Type B pancreatic cell (in vitro differentiated cells): ENCODE data around the gene SCNM1. TPM values are rescaled to one million over a fixed set of nuclear protein-coding genes. Genes with fewer than 3 reads are reported as not detected.

ENCODE experiments used
- DNase-seq: peaks from one replicate; pipeline ENCODE4 v3.0.0; 2021; ENCODE audit warnings: mixed read lengths; ENCODE audit not compliant: unreplicated experiment; ENCODE audit errors: extremely low spot score
- H3K27ac Mint-ChIP-seq: 2 replicates; pipeline ENCODE4 v1.8.0; 2021; ENCODE audit warnings: mild to moderate bottlenecking, mixed read lengths
- H3K27me3 Mint-ChIP-seq: 2 replicates; pipeline ENCODE4 v1.8.0; 2021; ENCODE audit warnings: mixed read lengths
- H3K36me3 Mint-ChIP-seq: 2 replicates; pipeline ENCODE4 v1.8.0; 2021; ENCODE audit warnings: mixed read lengths
- H3K4me1 Mint-ChIP-seq: one replicate; pipeline ENCODE4 v1.8.0; 2021; ENCODE audit warnings: mixed read lengths; ENCODE audit not compliant: unreplicated experiment
- H3K4me3 Mint-ChIP-seq: 2 replicates; pipeline ENCODE4 v1.8.0; 2021; ENCODE audit warnings: mild to moderate bottlenecking, mixed read lengths
- H3K9me3 Mint-ChIP-seq: 2 replicates; pipeline ENCODE4 v1.8.0; 2021; ENCODE audit warnings: mixed read lengths
- CTCF ChIP-seq: fragments of 200-600 bp; sonication (generic); conservative IDR thresholded peaks from 2 replicates; pipeline ENCODE4 v1.5.0; 2021; ENCODE audit warnings: antibody characterized with exemption, mild to moderate bottlenecking
- total RNA-seq: library from RNA; stranded (reverse); gene quantifications from 2 replicates; pipeline ENCODE4 v1.2.1, GENCODE V29; 2021; ENCODE audit warnings: low replicate concordance

SCNM1 gene
- total RNA-seq, 1 donor from 2014 or later = 39.3 TPM

DNA sequence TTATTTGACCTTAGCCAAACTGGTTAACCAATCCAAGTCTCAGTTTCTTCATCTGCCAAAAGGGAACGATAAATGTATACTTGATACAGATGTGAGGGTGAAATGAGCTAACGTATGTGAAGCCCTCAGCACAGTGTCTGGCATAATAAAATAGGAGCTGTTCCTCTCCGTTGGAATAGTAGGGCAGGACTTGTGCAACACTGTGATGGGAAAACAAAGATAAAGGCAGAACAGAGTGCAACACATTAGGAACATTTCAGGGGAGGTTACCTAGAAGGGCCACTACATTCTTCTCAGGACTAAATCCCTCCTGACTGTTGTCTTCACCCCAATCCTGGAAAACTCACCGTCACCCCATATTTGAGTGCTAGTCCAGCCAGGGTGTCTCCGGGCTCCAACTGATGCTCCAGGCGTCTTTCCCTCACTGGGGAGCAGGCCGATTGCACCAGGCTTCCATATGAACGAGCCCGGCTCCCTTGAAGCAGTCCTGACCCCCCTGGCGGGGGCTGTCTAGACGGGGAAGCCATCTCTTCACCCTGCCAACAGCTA is 1.1 kb upstream of the SCNM1 start:
- Mint-ChIP-seq H3K9me3 (no peaks in the 10 kb centered on the region), H3K4me1 (peaks cover 26% of the 10 kb centered on the region), H3K27ac (peak overlapping the region; percentile 98), H3K36me3 (peaks cover 17% of the 10 kb centered on the region), H3K4me3 (peak overlapping the region; percentile 97), H3K27me3 (peaks cover 4% of the 10 kb centered on the region)
- TF ChIP-seq CTCF = no peak
- no peak for DNase-seq

GRCh38 chr1:151165281-151165737 is 635 bp upstream of the SCNM1 start:
- Mint-ChIP-seq H3K27me3 (peaks cover 4% of the 10 kb centered on the region), H3K36me3 (peaks cover 17% of the 10 kb centered on the region), H3K27ac (peak overlapping the region; percentile 98), H3K9me3 (no peaks in the 10 kb centered on the region), H3K4me1 (peaks cover 26% of the 10 kb centered on the region), H3K4me3 (peak overlapping the region; percentile 97)
- DNase-seq = no peak
- TF ChIP-seq CTCF = no peak

DNA sequence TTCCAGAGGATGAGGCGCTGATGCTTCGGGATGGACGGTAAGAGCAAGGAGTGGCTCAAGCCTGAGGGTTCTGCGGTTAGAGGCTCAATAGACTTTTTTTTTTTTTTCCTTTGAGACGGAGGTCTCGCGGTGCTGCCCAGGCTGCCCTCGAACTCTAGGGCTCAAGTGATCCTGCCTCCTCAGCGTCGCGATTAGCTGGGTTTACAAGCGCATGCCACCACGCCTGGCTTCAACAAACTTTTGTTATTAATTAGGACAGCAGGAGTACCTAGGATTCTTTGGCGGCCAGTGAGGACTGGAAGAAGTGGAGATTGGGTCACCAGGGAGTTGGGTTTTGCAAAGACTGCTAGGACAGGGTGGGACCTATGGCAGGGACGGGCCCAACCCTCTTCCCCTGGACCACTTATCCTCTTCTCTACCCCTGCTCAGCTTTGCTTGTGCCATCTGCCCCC is 587 bp downstream of the SCNM1 start:
- H3K9me3 Mint-ChIP-seq = no peaks in the 10 kb centered on the region
- H3K4me1 Mint-ChIP-seq = peaks cover 26% of the 10 kb centered on the region
- H3K4me3 Mint-ChIP-seq = peak overlapping the region; percentile 97
- TF ChIP-seq CTCF = no peak
- no peak for DNase-seq
- H3K36me3 Mint-ChIP-seq = peaks cover 19% of the 10 kb centered on the region
- peaks cover 4% of the 10 kb centered on the region for H3K27me3 Mint-ChIP-seq
- peak overlapping the region; percentile 98 for H3K27ac Mint-ChIP-seq

- Mint-ChIP-seq H3K4me1 (peaks cover 26% of the 10 kb centered on the region), H3K36me3 (peaks cover 14% of the 10 kb centered on the region), H3K27ac (peak overlapping the region; percentile 98), H3K4me3 (peak overlapping the region; percentile 97), H3K27me3 (peaks cover 4% of the 10 kb centered on the region), H3K9me3 (no peaks in the 10 kb centered on the region)
- DNase-seq = no peak
- no peak for TF ChIP-seq CTCF
Measured at GRCh38 chr1:151167116-151167515, 1.2 kb downstream of the SCNM1 start.

- H3K27ac Mint-ChIP-seq = no peak overlapping the region
Measured at GRCh38 chr1:151171190-151171589, 5.2 kb downstream of the SCNM1 start.

More at GRCh38 chr1:151171190-151171589, 5.2 kb downstream of the SCNM1 start:
- H3K36me3 Mint-ChIP-seq = peaks cover 11% of the 10 kb centered on the region
- no peaks in the 10 kb centered on the region for H3K9me3 Mint-ChIP-seq
- no peak for DNase-seq
- TF ChIP-seq CTCF = no peak
- no peaks in the 10 kb centered on the region for H3K27me3 Mint-ChIP-seq
- H3K4me3 Mint-ChIP-seq = no peak overlapping the region
- peaks cover 9% of the 10 kb centered on the region for H3K4me1 Mint-ChIP-seq
